Measurements from ENCODE around the gene HCFC1R1.

The HCFC1R1 gene

GRCh38 chr16:3036726-3037315, 13.1 kb upstream of the HCFC1R1 start, which contains the start of gene BICDL2:
Gene BICDL2, minus strand, starts transcription at chr16:3036944. Its CDS starts 1,448 bp downstream, at chr16:3035496.
- no peak within 1 kb of the TSS for H3K9ac ChIP-seq (ENCODE audit: low read depth, low read length)
- DNase-seq (no peak), ATAC-seq (ENCODE audit: insufficient read depth, low read depth) (no peak)
- H3K4me1 ChIP-seq (ENCODE audit: insufficient read depth, low read length): no peaks in the 10 kb centered on the region
- TF ChIP-seq EZH2 (IDR thresholded peaks at IDR 0.05; ENCODE audit: borderline replicate concordance, low read depth, low read length, severe bottlenecking) (no peak), CTCF (IDR thresholded peaks at IDR 0.05; ENCODE audit: borderline replicate concordance, extremely low read depth, low read length, poor library complexity, severe bottlenecking) (no peak)
- no peaks in the 10 kb centered on the region; the same call in 1 of the 2 replicates for H4K20me1 ChIP-seq (ENCODE audit: insufficient read depth, low read length)
- no peak within 1 kb of the TSS for H3K27ac ChIP-seq (ENCODE audit: low read length)
- no peak within 1 kb of the TSS for H3K4me3 ChIP-seq (ENCODE audit: low read depth in 1 of 2, low read length in 2 of 2)
- no peaks in the 10 kb centered on the region for H3K9me3 ChIP-seq (ENCODE audit: insufficient read depth, low read length, severe bottlenecking)
- H2AFZ ChIP-seq (ENCODE audit: low read depth, low read length): no peak within 1 kb of the TSS
- no peaks in the 10 kb centered on the region for H3K36me3 ChIP-seq (ENCODE audit: insufficient read depth, low read length)
- H3K4me2 ChIP-seq (ENCODE audit: insufficient read depth, low read length): no peak within 1 kb of the TSS
- no peaks in the 10 kb centered on the region for H3K79me2 ChIP-seq (ENCODE audit: insufficient read depth, low read length)
- peaks cover 16% of the 10 kb centered on the region for H3K27me3 ChIP-seq (ENCODE audit: insufficient read depth, low read length, poor library complexity)

- TF ChIP-seq EZH2 (IDR thresholded peaks at IDR 0.05; ENCODE audit: borderline replicate concordance, low read depth, low read length, severe bottlenecking) (no peak), CTCF (IDR thresholded peaks at IDR 0.05; ENCODE audit: borderline replicate concordance, extremely low read depth, low read length, poor library complexity, severe bottlenecking) (no peak)
- H3K9ac ChIP-seq (ENCODE audit: low read depth, low read length): no peak overlapping the region
- H3K4me3 ChIP-seq (ENCODE audit: low read depth in 1 of 2, low read length in 2 of 2): no peak overlapping the region
- no peaks in the 10 kb centered on the region for H3K4me1 ChIP-seq (ENCODE audit: insufficient read depth, low read length)
- no peak overlapping the region for H3K4me2 ChIP-seq (ENCODE audit: insufficient read depth, low read length)
- no peaks in the 10 kb centered on the region; the same call in 1 of the 2 replicates for H4K20me1 ChIP-seq (ENCODE audit: insufficient read depth, low read length)
- peaks cover 16% of the 10 kb centered on the region for H3K27me3 ChIP-seq (ENCODE audit: insufficient read depth, low read length, poor library complexity)
- H2AFZ ChIP-seq (ENCODE audit: low read depth, low read length): no peak overlapping the region
- no peaks in the 10 kb centered on the region for H3K36me3 ChIP-seq (ENCODE audit: insufficient read depth, low read length)
- H3K27ac ChIP-seq (ENCODE audit: low read length): no peak overlapping the region
- H3K79me2 ChIP-seq (ENCODE audit: insufficient read depth, low read length): no peaks in the 10 kb centered on the region
- DNase-seq: no peak
- no peak for ATAC-seq (ENCODE audit: insufficient read depth, low read depth)
- no peaks in the 10 kb centered on the region for H3K9me3 ChIP-seq (ENCODE audit: insufficient read depth, low read length, severe bottlenecking)
Observed at GRCh38 chr16:3035972-3036725, 12.4 kb upstream of the HCFC1R1 start.

- DNase-seq: no peak
- H3K79me2 ChIP-seq (ENCODE audit: insufficient read depth, low read length): no peaks in the 10 kb centered on the region
- H3K4me1 ChIP-seq (ENCODE audit: insufficient read depth, low read length): no peaks in the 10 kb centered on the region
- ATAC-seq (ENCODE audit: insufficient read depth, low read depth): no peak
- H3K9ac ChIP-seq (ENCODE audit: low read depth, low read length): no peak overlapping the region
- H2AFZ ChIP-seq (ENCODE audit: low read depth, low read length): no peak overlapping the region
- no peaks in the 10 kb centered on the region for H3K9me3 ChIP-seq (ENCODE audit: insufficient read depth, low read length, severe bottlenecking)
- no peak overlapping the region for H3K27ac ChIP-seq (ENCODE audit: low read length)
- no peak overlapping the region for H3K4me3 ChIP-seq (ENCODE audit: low read depth in 1 of 2, low read length in 2 of 2)
- peaks cover 16% of the 10 kb centered on the region for H3K27me3 ChIP-seq (ENCODE audit: insufficient read depth, low read length, poor library complexity)
- H4K20me1 ChIP-seq (ENCODE audit: insufficient read depth, low read length): no peaks in the 10 kb centered on the region; the same call in 1 of the 2 replicates
- no peak for TF ChIP-seq CTCF (IDR thresholded peaks at IDR 0.05; ENCODE audit: borderline replicate concordance, extremely low read depth, low read length, poor library complexity, severe bottlenecking)
- H3K4me2 ChIP-seq (ENCODE audit: insufficient read depth, low read length): no peak overlapping the region
- no peaks in the 10 kb centered on the region for H3K36me3 ChIP-seq (ENCODE audit: insufficient read depth, low read length)
Observed at GRCh38 chr16:3035289-3035971, 11.7 kb upstream of the HCFC1R1 start.
